Measurements from ENCODE around the gene USP48. TPM values are rescaled to one million over a fixed set of nuclear protein-coding genes. Genes with fewer than 3 reads are reported as not detected.

The USP48 gene
- total and polyA plus RNA-seq, 2 of the 13 experiments (the other 11 are each of a cell fraction or from before 2014, with no cell fraction given): 30.4 to 30.7 TPM

DNA sequence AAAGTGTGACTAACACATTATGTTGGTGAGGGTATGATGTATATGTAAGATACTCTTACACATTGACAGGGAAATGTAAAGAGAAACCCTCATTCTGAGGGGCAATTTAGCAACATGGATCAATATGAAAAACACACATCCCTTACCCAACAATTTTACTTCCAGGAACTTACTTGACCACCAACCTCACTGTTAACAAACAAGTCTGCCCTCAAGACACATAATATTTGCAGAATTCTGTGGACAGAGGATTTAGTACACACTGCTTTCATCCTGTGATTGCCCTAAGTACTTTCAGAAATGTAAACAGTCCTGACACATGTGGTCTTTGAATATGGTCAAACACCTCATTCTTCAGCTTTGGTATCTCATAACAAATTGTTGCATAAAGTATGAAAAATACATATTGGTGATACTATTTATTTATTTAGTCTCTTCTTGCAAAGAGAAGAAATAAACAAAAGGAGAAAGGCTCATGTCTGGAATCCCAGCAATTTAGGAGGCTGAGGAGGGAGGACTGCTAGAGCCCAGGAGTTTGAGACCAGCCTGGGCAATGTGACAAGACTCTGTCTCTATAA is 6.9 kb downstream of the USP48 start (continued):
- TF ChIP-seq, protein P1, sequence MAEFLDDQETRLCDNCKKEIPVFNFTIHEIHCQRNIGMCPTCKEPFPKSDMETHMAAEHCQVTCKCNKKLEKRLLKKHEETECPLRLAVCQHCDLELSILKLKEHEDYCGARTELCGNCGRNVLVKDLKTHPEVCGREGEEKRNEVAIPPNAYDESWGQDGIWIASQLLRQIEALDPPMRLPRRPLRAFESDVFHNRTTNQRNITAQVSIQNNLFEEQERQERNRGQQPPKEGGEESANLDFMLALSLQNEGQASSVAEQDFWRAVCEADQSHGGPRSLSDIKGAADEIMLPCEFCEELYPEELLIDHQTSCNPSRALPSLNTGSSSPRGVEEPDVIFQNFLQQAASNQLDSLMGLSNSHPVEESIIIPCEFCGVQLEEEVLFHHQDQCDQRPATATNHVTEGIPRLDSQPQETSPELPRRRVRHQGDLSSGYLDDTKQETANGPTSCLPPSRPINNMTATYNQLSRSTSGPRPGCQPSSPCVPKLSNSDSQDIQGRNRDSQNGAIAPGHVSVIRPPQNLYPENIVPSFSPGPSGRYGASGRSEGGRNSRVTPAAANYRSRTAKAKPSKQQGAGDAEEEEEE (CRISPR knock-in tag; IDR thresholded peaks at IDR 0.05; ENCODE audit: borderline replicate concordance): no peak
- no peak for TF ChIP-seq ZNF33A (CRISPR knock-in tag; IDR thresholded peaks at IDR 0.05; ENCODE audit: borderline replicate concordance)
- no peak for TF ChIP-seq HOXA5 (CRISPR knock-in tag; IDR thresholded peaks at IDR 0.05)
- TF ChIP-seq, protein P2, sequence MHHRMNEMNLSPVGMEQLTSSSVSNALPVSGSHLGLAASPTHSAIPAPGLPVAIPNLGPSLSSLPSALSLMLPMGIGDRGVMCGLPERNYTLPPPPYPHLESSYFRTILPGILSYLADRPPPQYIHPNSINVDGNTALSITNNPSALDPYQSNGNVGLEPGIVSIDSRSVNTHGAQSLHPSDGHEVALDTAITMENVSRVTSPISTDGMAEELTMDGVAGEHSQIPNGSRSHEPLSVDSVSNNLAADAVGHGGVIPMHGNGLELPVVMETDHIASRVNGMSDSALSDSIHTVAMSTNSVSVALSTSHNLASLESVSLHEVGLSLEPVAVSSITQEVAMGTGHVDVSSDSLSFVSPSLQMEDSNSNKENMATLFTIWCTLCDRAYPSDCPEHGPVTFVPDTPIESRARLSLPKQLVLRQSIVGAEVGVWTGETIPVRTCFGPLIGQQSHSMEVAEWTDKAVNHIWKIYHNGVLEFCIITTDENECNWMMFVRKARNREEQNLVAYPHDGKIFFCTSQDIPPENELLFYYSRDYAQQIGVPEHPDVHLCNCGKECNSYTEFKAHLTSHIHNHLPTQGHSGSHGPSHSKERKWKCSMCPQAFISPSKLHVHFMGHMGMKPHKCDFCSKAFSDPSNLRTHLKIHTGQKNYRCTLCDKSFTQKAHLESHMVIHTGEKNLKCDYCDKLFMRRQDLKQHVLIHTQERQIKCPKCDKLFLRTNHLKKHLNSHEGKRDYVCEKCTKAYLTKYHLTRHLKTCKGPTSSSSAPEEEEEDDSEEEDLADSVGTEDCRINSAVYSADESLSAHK (CRISPR knock-in tag; IDR thresholded peaks at IDR 0.05; ENCODE audit: borderline replicate concordance): no peak
- TF ChIP-seq KAT2B (IDR thresholded peaks at IDR 0.05; ENCODE audit: borderline replicate concordance, low read depth, low read length): peak; percentile 17; the same call in 1 of the 2 replicates
- TF ChIP-seq MED8 (CRISPR knock-in tag; IDR thresholded peaks at IDR 0.05; ENCODE audit: insufficient replicate concordance): no peak
- TF ChIP-seq TCF7 (IDR thresholded peaks at IDR 0.05; ENCODE audit: low read depth): peak; percentile 93
- TF ChIP-seq ZNF343 (CRISPR knock-in tag; IDR thresholded peaks at IDR 0.05): no peak
- no peak for TF ChIP-seq PHF8 (CRISPR knock-in tag; IDR thresholded peaks at IDR 0.05)
- TF ChIP-seq ZC3H13 (CRISPR knock-in tag; IDR thresholded peaks at IDR 0.05): no peak
- TF ChIP-seq ELF3 (CRISPR knock-in tag; IDR thresholded peaks at IDR 0.05): peak; percentile 90
- no peak for TF ChIP-seq ZNF790 (CRISPR knock-in tag; IDR thresholded peaks at IDR 0.05; ENCODE audit: borderline replicate concordance)
- TF ChIP-seq, protein P3, sequence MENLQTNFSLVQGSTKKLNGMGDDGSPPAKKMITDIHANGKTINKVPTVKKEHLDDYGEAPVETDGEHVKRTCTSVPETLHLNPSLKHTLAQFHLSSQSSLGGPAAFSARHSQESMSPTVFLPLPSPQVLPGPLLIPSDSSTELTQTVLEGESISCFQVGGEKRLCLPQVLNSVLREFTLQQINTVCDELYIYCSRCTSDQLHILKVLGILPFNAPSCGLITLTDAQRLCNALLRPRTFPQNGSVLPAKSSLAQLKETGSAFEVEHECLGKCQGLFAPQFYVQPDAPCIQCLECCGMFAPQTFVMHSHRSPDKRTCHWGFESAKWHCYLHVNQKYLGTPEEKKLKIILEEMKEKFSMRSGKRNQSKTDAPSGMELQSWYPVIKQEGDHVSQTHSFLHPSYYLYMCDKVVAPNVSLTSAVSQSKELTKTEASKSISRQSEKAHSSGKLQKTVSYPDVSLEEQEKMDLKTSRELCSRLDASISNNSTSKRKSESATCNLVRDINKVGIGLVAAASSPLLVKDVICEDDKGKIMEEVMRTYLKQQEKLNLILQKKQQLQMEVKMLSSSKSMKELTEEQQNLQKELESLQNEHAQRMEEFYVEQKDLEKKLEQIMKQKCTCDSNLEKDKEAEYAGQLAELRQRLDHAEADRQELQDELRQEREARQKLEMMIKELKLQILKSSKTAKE (CRISPR knock-in tag; IDR thresholded peaks at IDR 0.05; ENCODE audit: borderline replicate concordance): peak; percentile 94
- TF ChIP-seq, protein P4, sequence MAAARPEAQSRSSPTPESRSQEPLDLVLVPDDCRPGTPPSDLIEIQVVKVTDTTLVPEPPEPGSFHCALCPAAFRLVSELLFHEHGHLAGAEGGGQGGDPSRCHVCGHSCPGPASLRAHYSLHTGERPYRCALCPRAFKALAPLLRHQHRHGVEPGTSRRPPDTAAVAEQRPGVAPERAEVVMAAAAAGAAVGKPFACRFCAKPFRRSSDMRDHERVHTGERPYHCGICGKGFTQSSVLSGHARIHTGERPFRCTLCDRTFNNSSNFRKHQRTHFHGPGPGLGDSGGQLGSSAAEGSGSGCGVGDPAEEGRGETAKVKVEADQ (CRISPR knock-in tag; IDR thresholded peaks at IDR 0.05; ENCODE audit: borderline replicate concordance): no peak
- TF ChIP-seq ZNF563 (CRISPR knock-in tag; IDR thresholded peaks at IDR 0.05): no peak
- no peak for TF ChIP-seq ZNF674 (CRISPR knock-in tag; IDR thresholded peaks at IDR 0.05; ENCODE audit: low read depth)
- TF ChIP-seq ZNF331 (CRISPR knock-in tag; IDR thresholded peaks at IDR 0.05): peak; percentile 56; the same call in 1 of the 2 replicates
- no peak for TF ChIP-seq SATB2 (CRISPR knock-in tag; IDR thresholded peaks at IDR 0.05)
- TF ChIP-seq, protein P5, sequence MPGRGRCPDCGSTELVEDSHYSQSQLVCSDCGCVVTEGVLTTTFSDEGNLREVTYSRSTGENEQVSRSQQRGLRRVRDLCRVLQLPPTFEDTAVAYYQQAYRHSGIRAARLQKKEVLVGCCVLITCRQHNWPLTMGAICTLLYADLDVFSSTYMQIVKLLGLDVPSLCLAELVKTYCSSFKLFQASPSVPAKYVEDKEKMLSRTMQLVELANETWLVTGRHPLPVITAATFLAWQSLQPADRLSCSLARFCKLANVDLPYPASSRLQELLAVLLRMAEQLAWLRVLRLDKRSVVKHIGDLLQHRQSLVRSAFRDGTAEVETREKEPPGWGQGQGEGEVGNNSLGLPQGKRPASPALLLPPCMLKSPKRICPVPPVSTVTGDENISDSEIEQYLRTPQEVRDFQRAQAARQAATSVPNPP (CRISPR knock-in tag; IDR thresholded peaks at IDR 0.05): no peak
- TF ChIP-seq SMAD1 (CRISPR knock-in tag; IDR thresholded peaks at IDR 0.05; ENCODE audit: borderline replicate concordance, low read depth): no peak
- TF ChIP-seq ETV5 (CRISPR knock-in tag; IDR thresholded peaks at IDR 0.05; ENCODE audit: borderline replicate concordance): peak; percentile 89
- TF ChIP-seq ZNF660 (CRISPR knock-in tag; IDR thresholded peaks at IDR 0.05; ENCODE audit: borderline replicate concordance, low read depth): no peak
